ENCODE results near the gene HNRNPLL.

The HNRNPLL gene

GRCh38 chr2:38620282-38620977 lies 17.7 kb upstream of the HNRNPLL start:
- ChIA-PET POLR2A (interaction anchor here (1.2 kb wide), 1 partner anchor 131 kb away, joined by 3 read pairs; the partner anchor contains the start of gene SRSF7), CTCF (interaction anchor here (1.9 kb wide), 1 partner anchor 17 kb away, joined by 8 read pairs; the partner anchor contains the start of gene HNRNPLL)
- H3K27ac ChIP-seq (ENCODE audit: extremely low read depth, low read depth, low read length) = no peak overlapping the region

GRCh38 chr2:38619458-38620164 lies 16.9 kb upstream of the HNRNPLL start:
- Histone ChIP-seq H3K36me3 (ENCODE audit: control insufficient read depth in 2 of 2, insufficient read depth in 1 of 2, low read length in 2 of 2) (no peaks in the 10 kb centered on the region), H3K4me3 (ENCODE audit: low read depth, low read length) (no peak overlapping the region), H3K27ac (ENCODE audit: extremely low read depth, low read depth, low read length) (no peak overlapping the region), H3K4me1 (ENCODE audit: control insufficient read depth, insufficient read depth, low read length) (peaks cover 2% of the 10 kb centered on the region; the same call in 1 of the 2 replicates), H3K9me3 (ENCODE audit: control insufficient read depth, insufficient read depth, low read depth, low read length) (no peaks in the 10 kb centered on the region)
- ChIA-PET POLR2A (interaction anchor here (1.2 kb wide), 1 partner anchor 132 kb away, joined by 3 read pairs; the partner anchor contains the start of gene SRSF7), CTCF (no interaction called here)
- no peak for TF ChIP-seq ZNF677 (tag by site-specific recombination; IDR thresholded peaks at IDR 0.05)
- no peak for TF ChIP-seq ZNF350 (tag by site-specific recombination; IDR thresholded peaks at IDR 0.05)
- no peak for TF ChIP-seq ZNF138 (tag by site-specific recombination; IDR thresholded peaks at IDR 0.05; ENCODE audit: borderline replicate concordance)
- no peak for TF ChIP-seq BCL11B (tag by site-specific recombination; IDR thresholded peaks at IDR 0.05; ENCODE audit: low read depth)
- no peak for TF ChIP-seq ZNF792 (tag by site-specific recombination; IDR thresholded peaks at IDR 0.05)
- no peak for TF ChIP-seq KLF10 (tag by site-specific recombination; IDR thresholded peaks at IDR 0.05)
- TF ChIP-seq ZNF280D (tag by site-specific recombination; IDR thresholded peaks at IDR 0.05) = no peak
- TF ChIP-seq KLF17 (tag by site-specific recombination; IDR thresholded peaks at IDR 0.05) = no peak
- no peak for TF ChIP-seq ZNF10 (tag by site-specific recombination; IDR thresholded peaks at IDR 0.05)

More at GRCh38 chr2:38620282-38620977, 17.7 kb upstream of the HNRNPLL start:
- TF ChIP-seq ZNF549 (tag by site-specific recombination; IDR thresholded peaks at IDR 0.05) = no peak
- no peak for TF ChIP-seq KLF16 (tag by site-specific recombination; IDR thresholded peaks at IDR 0.05)
- no peak for TF ChIP-seq ZNF19 (tag by site-specific recombination; IDR thresholded peaks at IDR 0.05; ENCODE audit: low read depth)
- TF ChIP-seq GFI1B (tag by site-specific recombination; IDR thresholded peaks at IDR 0.05) = no peak
- TF ChIP-seq ZBTB17 (tag by site-specific recombination; IDR thresholded peaks at IDR 0.05) = no peak
- no peak for TF ChIP-seq ZNF548 (tag by site-specific recombination; IDR thresholded peaks at IDR 0.05)
- TF ChIP-seq ZNF544 (tag by site-specific recombination; IDR thresholded peaks at IDR 0.05) = no peak
- no peak for TF ChIP-seq WT1 (tag by site-specific recombination; IDR thresholded peaks at IDR 0.05)
- no peak for TF ChIP-seq ZNF239 (tag by site-specific recombination; IDR thresholded peaks at IDR 0.05)
- TF ChIP-seq HIC1 (tag by site-specific recombination; IDR thresholded peaks at IDR 0.05) = no peak
- TF ChIP-seq ZNF571 (tag by site-specific recombination; IDR thresholded peaks at IDR 0.05) = no peak
- TF ChIP-seq ZNF48 (tag by site-specific recombination; IDR thresholded peaks at IDR 0.05) = no peak
- TF ChIP-seq ZNF391 (tag by site-specific recombination; IDR thresholded peaks at IDR 0.05; ENCODE audit: borderline replicate concordance, low read depth) = no peak
- TF ChIP-seq GLI2 (tag by site-specific recombination; IDR thresholded peaks at IDR 0.05; ENCODE audit: borderline replicate concordance, low read depth) = no peak
- TF ChIP-seq ZBTB11 (tag by site-specific recombination; conservative IDR thresholded peaks at IDR 0.05; ENCODE audit: low read depth) = no peak
- no peak for TF ChIP-seq TRIM28 (IDR thresholded peaks at IDR 0.05; ENCODE audit: borderline replicate concordance, low read length)
- TF ChIP-seq ZNF2 (tag by site-specific recombination; IDR thresholded peaks at IDR 0.05) = no peak
- Histone ChIP-seq H3K4me1 (ENCODE audit: control insufficient read depth, insufficient read depth, low read length) (peaks cover 2% of the 10 kb centered on the region; the same call in 1 of the 2 replicates), H3K4me3 (ENCODE audit: low read depth, low read length) (no peak overlapping the region), H3K36me3 (ENCODE audit: control insufficient read depth in 2 of 2, insufficient read depth in 1 of 2, low read length in 2 of 2) (no peaks in the 10 kb centered on the region), H3K9me3 (ENCODE audit: control insufficient read depth, insufficient read depth, low read depth, low read length) (no peaks in the 10 kb centered on the region)

Measured in HEK293 (cell line).